SK-N-DZ (cell line): Measurements from ENCODE around the gene DCDC1.

Experiments used
- DNase-seq: peaks from one replicate; pipeline ENCODE4 v3.0.0-alpha.2; 2015; ENCODE audit warnings: low spot score

DCDC1 gene

DNA sequence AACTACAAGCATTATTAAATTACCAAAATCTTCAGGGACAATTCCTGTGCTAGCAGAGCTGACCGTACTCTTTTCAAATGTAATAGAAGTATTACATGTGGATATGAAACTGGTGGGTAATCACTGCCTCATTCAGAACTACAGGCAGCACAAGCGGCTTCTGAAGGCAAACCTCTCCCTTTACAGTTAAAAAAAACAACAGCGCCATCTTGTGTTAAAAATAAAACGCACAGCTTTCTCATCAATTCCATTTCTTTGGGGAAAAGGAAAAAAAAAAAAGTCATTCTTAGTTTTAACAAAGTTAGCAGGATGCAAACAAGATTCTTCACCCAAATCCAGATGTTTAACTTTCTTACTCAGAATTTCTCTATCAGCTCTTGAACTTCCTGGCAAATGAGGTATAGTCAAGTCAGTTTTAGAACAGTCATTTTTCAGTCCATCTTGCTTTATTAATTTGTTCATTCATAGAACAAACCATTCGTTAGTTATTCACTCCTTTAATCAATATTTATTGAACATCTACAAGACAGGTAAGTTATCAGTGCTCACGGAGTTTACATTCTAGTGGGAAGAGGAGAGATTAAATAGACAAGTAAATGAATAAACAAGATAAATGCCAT lies 451.6 kb downstream of the DCDC1 start:
- peak; percentile 64 for DNase-seq

GRCh38 chr11:30917266-30917665 lies 452.3 kb downstream of the DCDC1 start:
- no peak for DNase-seq

GRCh38 chr11:30916764-30917163 lies 452.8 kb downstream of the DCDC1 start:
- no peak for DNase-seq

DNA sequence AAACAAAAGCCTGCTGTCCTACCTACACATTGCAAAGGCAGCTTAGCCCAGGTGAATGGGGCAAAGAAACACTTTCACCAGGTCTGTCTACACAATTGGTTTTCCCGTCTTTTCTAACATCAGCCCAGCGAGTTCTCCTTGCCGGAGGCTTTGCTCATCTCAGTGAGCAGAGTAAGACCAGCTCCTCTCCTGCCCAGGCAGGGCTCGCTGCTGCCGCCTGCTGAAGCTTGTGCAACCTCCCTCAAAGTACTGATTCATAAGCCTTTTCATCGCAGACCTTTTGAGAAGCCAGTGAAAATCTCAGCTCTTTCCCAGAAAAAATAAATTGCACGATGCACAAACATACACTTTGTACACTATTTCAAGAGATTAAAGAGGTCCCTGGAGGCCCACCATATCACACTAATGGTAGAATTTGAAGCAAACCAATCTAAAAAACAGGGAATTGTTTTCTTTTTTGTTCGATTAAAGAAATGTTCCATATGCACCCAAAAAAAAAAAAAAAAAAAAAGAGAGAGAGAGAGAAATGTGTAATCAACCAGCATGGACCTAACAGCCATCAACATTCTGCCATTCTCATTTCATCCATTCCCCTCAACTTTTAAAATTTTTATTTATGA lies 455.3 kb downstream of the DCDC1 start:
- DNase-seq: peak; percentile 68

DNA sequence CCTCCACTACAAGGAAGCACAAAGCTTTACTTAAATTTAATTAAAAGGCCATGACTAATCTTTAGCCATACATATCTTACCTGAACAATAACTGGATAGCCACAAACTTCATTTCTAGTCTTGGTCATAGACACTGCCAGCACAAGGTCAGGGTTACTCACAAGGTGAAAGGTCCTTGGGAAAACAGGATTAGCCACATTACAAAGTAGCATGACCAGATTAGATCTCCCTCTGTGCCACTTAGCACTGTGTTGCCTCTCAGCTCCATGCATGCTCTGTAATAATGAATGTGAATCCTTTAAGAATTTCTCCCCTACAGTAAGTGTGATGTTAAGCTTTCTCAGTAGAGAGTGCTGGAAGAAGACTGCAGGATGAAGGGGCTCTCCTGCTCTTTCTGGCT lies 458.3 kb downstream of the DCDC1 start:
- peak; percentile 26 for DNase-seq

DNA sequence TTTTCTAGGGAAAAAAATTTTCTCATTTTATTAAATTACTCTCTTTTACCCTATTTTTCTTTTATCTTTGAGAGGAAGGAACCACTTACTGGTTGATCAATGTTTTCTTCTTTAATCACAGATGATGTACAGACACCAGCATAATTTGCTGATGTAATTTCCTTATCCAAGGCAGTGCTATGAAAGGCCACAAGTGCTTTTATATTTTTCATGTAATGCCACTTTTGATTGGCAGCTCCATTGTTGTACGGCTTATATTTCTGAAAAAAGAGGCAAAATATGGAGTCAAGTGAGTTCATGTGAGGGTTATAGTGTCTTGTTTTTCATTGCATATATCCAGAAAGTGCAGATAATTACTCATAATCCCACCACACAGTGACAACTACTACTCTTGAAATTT lies 460.7 kb downstream of the DCDC1 start:
- DNase-seq: no peak

GRCh38 chr11:30908272-30908671 lies 461.3 kb downstream of the DCDC1 start:
- no peak for DNase-seq

- DNase-seq: no peak
Measured at GRCh38 chr11:30902929-30903328, 466.6 kb downstream of the DCDC1 start.

GRCh38 chr11:30895046-30895445 lies 474.5 kb downstream of the DCDC1 start:
- no peak for DNase-seq

GRCh38 chr11:30893318-30893717 lies 476.2 kb downstream of the DCDC1 start:
- DNase-seq: no peak

GRCh38 chr11:30889143-30889794 lies 480.3 kb downstream of the DCDC1 start:
- DNase-seq: no peak

GRCh38 chr11:30879322-30880005 lies 490.1 kb downstream of the DCDC1 start:
- no peak for DNase-seq

DNA sequence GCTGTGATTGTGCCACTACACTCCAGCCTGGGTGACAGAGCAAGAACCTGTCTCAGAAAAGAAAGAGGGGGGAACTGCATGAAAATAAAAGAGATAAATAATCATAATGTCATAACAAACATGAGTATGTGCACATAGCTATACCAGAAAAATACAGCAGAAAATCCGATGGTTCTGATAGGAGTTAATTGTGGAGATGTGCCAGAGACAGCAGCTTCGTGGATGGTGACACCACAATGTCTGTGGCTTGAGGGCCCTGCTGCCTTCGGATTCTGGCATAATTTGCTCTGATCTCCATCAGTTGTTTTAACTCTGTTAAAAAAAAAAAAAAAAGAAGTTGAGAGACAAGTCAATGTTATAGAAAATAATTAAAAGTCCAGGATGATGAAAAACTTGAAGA lies 491.1 kb downstream of the DCDC1 start:
- DNase-seq: no peak

GRCh38 chr11:30876663-30877396 lies 492.7 kb downstream of the DCDC1 start:
- no peak for DNase-seq

GRCh38 chr11:30876228-30876627 lies 493.3 kb downstream of the DCDC1 start:
- no peak for DNase-seq

GRCh38 chr11:30875806-30876205 lies 493.7 kb downstream of the DCDC1 start:
- DNase-seq: no peak

DNA sequence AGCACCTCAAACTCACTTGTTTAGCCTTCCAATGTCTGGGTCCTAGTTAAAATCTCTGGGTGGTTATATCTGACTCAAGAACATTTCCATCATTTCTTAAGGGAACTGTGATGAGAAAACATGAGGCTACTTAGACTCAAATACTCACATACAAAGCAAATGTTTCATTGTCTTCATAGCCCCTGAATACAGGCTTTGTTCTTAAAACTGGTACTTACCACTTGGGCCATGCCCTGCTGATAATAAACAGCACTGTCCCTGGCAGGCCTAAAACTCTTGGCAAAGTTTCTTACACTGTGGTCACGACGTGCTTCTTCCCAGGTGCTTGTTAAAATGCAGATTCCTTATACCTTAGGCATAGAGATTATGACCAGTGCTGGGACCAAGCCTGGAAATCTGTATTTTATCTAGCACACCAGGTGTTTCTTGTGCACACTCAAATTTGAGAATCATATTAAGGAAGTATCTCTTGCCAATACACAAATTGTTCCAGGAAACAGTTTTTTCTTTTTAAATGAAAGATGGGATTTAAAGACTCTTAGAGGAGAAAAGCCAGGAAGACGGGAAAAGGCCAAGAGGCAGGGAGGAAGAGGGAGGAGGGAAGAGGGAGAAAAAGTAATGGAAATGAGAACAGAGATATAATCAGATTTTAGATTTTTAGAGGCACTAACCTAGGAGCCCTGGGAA lies 495.5 kb downstream of the DCDC1 start:
- no peak for DNase-seq

GRCh38 chr11:30868626-30869081 lies 500.9 kb downstream of the DCDC1 start:
- no peak for DNase-seq

- no peak for DNase-seq
Measured at GRCh38 chr11:30863209-30863608, 506.3 kb downstream of the DCDC1 start.

DNA sequence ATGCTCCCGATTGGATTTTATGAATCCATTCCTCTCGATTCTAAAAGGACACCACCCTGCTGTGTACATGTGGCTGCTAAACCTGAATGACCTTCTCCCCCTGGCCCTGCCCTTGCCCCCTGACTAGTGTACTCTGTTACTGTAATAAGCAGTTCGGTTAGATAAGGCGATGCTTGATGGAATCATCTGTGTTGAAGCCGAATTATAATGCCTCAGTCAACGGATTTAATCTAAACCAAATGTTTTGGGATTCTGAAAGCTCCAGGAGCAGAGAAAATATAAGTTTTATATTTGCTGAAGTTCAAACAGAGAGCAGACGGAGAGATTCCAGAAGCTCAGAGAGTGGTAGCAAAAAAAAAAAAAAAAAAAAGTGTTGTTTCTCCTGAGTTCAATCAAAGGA lies 508.0 kb downstream of the DCDC1 start:
- DNase-seq: no peak

GRCh38 chr11:30861064-30861463 lies 508.5 kb downstream of the DCDC1 start:
- DNase-seq: no peak
